Activated T-helper 1 cell treated with Interleukin-2 at 50 U/mL for 16 hours (primary cell): Measurements from ENCODE around the gene DHRS4L2.
"Not testable (repeated sequence)": the region's sequence is repeated elsewhere in the genome, so short reads cannot be mapped to it uniquely, and the experiment has no call there.

Experiments used
- DNase-seq: peaks from one replicate; pipeline ENCODE4 v3.0.0-alpha.2; 2020; ENCODE audit warnings: low read depth

Gene DHRS4L2

GRCh38 chr14:23988607-23989363 is at the start of gene DHRS4L2:
TSS of gene DHRS4L2 (plus strand) at chr14:23988929. CDS start at chr14:23988948, 19 bp downstream.
- DNase-seq, result peak; percentile 66

GRCh38 chr14:23939607-23940326 is 49.0 kb upstream of the DHRS4L2 start:
- no peak for DNase-seq

GRCh38 chr14:23941230-23941629 is 47.5 kb upstream of the DHRS4L2 start:
- no peak for DNase-seq

GRCh38 chr14:23941669-23942068 is 47.1 kb upstream of the DHRS4L2 start:
- DNase-seq, result no peak

- no peak for DNase-seq
Measured at GRCh38 chr14:23942587-23942986, 46.1 kb upstream of the DHRS4L2 start.

GRCh38 chr14:23949069-23949468 is 39.7 kb upstream of the DHRS4L2 start:
- DNase-seq, result not testable (repeated sequence)

GRCh38 chr14:23950411-23951135 is 38.2 kb upstream of the DHRS4L2 start:
- no peak for DNase-seq

- DNase-seq, result not testable (repeated sequence)
Measured at GRCh38 chr14:23951136-23951466, 37.6 kb upstream of the DHRS4L2 start.

GRCh38 chr14:23951590-23952201 is 37.0 kb upstream of the DHRS4L2 start:
- no peak for DNase-seq

- not testable (repeated sequence) for DNase-seq
Measured at GRCh38 chr14:23953116-23953463, 35.6 kb upstream of the DHRS4L2 start.

- DNase-seq, result peak; percentile 64
Measured at GRCh38 chr14:23953464-23954278, 35.1 kb upstream of the DHRS4L2 start, which contains the start of gene DHRS4. TSS of gene DHRS4 (plus strand) at chr14:23953770. CDS start at chr14:23953789, 19 bp downstream.

- DNase-seq, result not testable (repeated sequence)
Measured at GRCh38 chr14:23954279-23954614, 34.5 kb upstream of the DHRS4L2 start.

GRCh38 chr14:23954965-23955364 is 33.8 kb upstream of the DHRS4L2 start:
- DNase-seq, result not testable (repeated sequence)

- not testable (repeated sequence) for DNase-seq
Measured at GRCh38 chr14:23955811-23956210, 32.9 kb upstream of the DHRS4L2 start.

- not testable (repeated sequence) for DNase-seq
Measured at GRCh38 chr14:23957913-23958569, 30.7 kb upstream of the DHRS4L2 start.

GRCh38 chr14:23960899-23961298 is 27.8 kb upstream of the DHRS4L2 start:
- not testable (repeated sequence) for DNase-seq

GRCh38 chr14:23961704-23962103 is 27.0 kb upstream of the DHRS4L2 start:
- DNase-seq, result not testable (repeated sequence)

- DNase-seq, result not testable (repeated sequence)
Measured at GRCh38 chr14:23969130-23969480, 19.6 kb upstream of the DHRS4L2 start.

- peak; percentile 38 for DNase-seq
Measured at GRCh38 chr14:23969481-23970282, 19.0 kb upstream of the DHRS4L2 start.

- not testable (repeated sequence) for DNase-seq
Measured at GRCh38 chr14:23970283-23970659, 18.5 kb upstream of the DHRS4L2 start.
